T-cell (primary cell): ENCODE measurements around the gene USP17L15. TPM values are rescaled to one million over a fixed set of nuclear protein-coding genes. Genes with fewer than 3 reads are reported as not detected.
A peak's percentile ranks its signal among the peaks of the same experiment; 100 is the strongest.
"Not testable (repeated sequence)": the region's sequence is repeated elsewhere in the genome, so short reads cannot be mapped to it uniquely, and the experiment has no call there.

Experiments
- ATAC-seq, 4 experiments: fragments of 200-7000 bp in 3 of 4; fragments of 150-1000 bp in 1 of 4; cut with Tn5 transposase; replicated peaks in 1 of 4; 1 replicate in 3 of 4; 2 replicates in 1 of 4; pipeline ENCODE4 v1.10.0; 2021; ENCODE audit warnings: moderate library complexity in 3 of 4, mild to moderate bottlenecking in 2 of 4, moderate number of reproducible peaks in 1 of 4
- CTCF ChIA-PET, 2 donors: fragments of 300-600 bp; sonication (Branson Sonifier 250); formaldehyde crosslinking; loops; one replicate each; lab custom pipeline; 2022; ENCODE audit warnings: antibody characterized with exemption in 2 of 2; lab: Charles Lee
- POLR2A ChIA-PET, 2 donors: fragments of 300-600 bp; sonication (Branson Sonifier 250); formaldehyde crosslinking; loops; one replicate each; lab custom pipeline; 2022; ENCODE audit warnings: antibody characterized with exemption in 2 of 2; lab: Charles Lee
- DNase-seq, 35 experiments: peaks; one replicate each; pipeline versions ENCODE4 v3.0.0 to v3.0.0-alpha.2; 2013 to 2023
- H3K27ac ChIP-seq: one replicate; pipeline ENCODE4 v1.5.1; 2013; ENCODE audit warnings: low read length
- H3K27me3 ChIP-seq, 2 experiments: replicated peaks in 1 of 2; 1 replicate in 1 of 2; 2 replicates in 1 of 2; pipeline versions ENCODE4 v1.6.1 to v1.7.0; 2013; ENCODE audit warnings: low read length in 1 of 2, mixed read lengths in 1 of 2; ENCODE audit not compliant: control insufficient read depth in 2 of 2, insufficient read depth in 2 of 2; ENCODE audit errors: extremely low read depth in 1 of 2
- H3K36me3 ChIP-seq, 2 donors: 1 replicate in 1 of 2; 2 replicates in 1 of 2; pipeline versions ENCODE4 v1.6.1 to v1.7.0; 2013; ENCODE audit warnings: low read length in 1 of 2; ENCODE audit not compliant: control insufficient read depth in 2 of 2, insufficient read depth in 1 of 2; ENCODE audit errors: extremely low read depth in 1 of 2
- H3K4me1 ChIP-seq, 2 experiments: 1 replicate in 1 of 2; 2 replicates in 1 of 2; pipeline versions ENCODE4 v1.6.1 to v1.7.0; 2013; ENCODE audit warnings: low read length in 2 of 2, mixed read lengths in 1 of 2; ENCODE audit not compliant: insufficient read depth in 2 of 2, control insufficient read depth in 1 of 2; ENCODE audit errors: extremely low read depth in 1 of 2
- H3K4me3 ChIP-seq, 2 donors: 1 replicate in 1 of 2; 2 replicates in 1 of 2; pipeline versions ENCODE4 v1.5.1 to v1.7.0; 2013; ENCODE audit warnings: mild to moderate bottlenecking in 2 of 2, low read length in 1 of 2, moderate library complexity in 1 of 2; ENCODE audit not compliant: control insufficient read depth in 1 of 2; ENCODE audit errors: extremely low read depth in 1 of 2
- H3K9me3 ChIP-seq: 2 replicates; pipeline ENCODE4 v1.7.0; 2013
- H3K27ac Mint-ChIP-seq, 2 donors: one replicate each; pipeline ENCODE4 v1.8.0; 2020 to 2021; ENCODE audit warnings: mild to moderate bottlenecking in 2 of 2, mixed read lengths in 2 of 2
- H3K27me3 Mint-ChIP-seq, 2 donors: one replicate each; pipeline ENCODE4 v1.8.0; 2021 to 2022; ENCODE audit warnings: mixed read lengths in 2 of 2
- H3K36me3 Mint-ChIP-seq: one replicate; pipeline ENCODE4 v1.8.0; 2021; ENCODE audit warnings: mixed read lengths
- H3K4me1 Mint-ChIP-seq, 3 donors: one replicate each; pipeline ENCODE4 v1.8.0; 2020 to 2022; ENCODE audit warnings: mixed read lengths in 3 of 3, mild to moderate bottlenecking in 1 of 3
- H3K4me3 Mint-ChIP-seq, 3 donors: one replicate each; pipeline ENCODE4 v1.8.0; 2020 to 2022; ENCODE audit warnings: mild to moderate bottlenecking in 3 of 3, mixed read lengths in 3 of 3, moderate library complexity in 3 of 3
- H3K9me3 Mint-ChIP-seq, 3 donors: one replicate each; pipeline ENCODE4 v1.8.0; 2020 to 2022; ENCODE audit warnings: mixed read lengths in 3 of 3
- WGBS: methylation state at CpG from one replicate; pipeline ENCODE4 v1.1.5; 2013; ENCODE audit warnings: missing lambda C conversion rate; ENCODE audit not compliant: insufficient coverage; 5-methylcytosine and 5-hydroxymethylcytosine counted together
- total RNA-seq, 35 experiments: library from RNA in 6 of 35; stranded (reverse) in 6 of 35; fragments of 120-200 nt in 1 of 35; gene quantifications; one replicate each; pipeline versions ENCODE4 v1.2.1 to v1.2.4 and lab custom pipeline; 2013 to 2026

USP17L15 gene
- total RNA-seq, 5 donors from 2014 or later (not counting 1 experiment from before 2014, with no cell fraction given) = 0.20 TPM; not detected in 4

DNA sequence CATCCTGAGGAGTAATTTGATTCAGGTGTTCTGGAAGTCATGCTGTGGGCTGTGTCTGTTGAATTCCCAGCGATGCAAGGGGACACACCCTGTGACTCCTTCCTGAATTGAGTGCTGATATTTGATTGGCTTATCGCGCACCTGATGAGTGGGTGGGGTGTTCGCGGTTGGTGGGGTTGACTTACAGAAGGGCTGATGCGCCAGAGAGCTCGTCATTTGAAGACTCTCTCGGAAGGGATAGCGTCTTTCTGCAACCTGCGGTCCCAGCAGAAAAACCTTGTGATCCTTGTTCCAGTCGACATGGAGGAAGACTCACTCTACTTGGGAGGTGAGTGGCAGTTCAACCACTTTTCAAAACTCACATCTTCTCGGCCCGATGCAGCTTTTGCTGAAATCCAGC lies 28.4 kb downstream of the USP17L15 start, which contains the start of gene USP17L21:
Gene USP17L21 (plus strand): TSS at position 301 of the 400 bp plus-strand sequence. CDS start 0 bp downstream, at position 301.
- H3K4me3 ChIP-seq, H3K9me3 Mint-ChIP-seq, ATAC-seq, H3K4me3 Mint-ChIP-seq, H3K4me1 ChIP-seq, H3K27me3 ChIP-seq, H3K4me1 Mint-ChIP-seq, H3K36me3 ChIP-seq, H3K27ac ChIP-seq, H3K27ac Mint-ChIP-seq, H3K27me3 Mint-ChIP-seq, CTCF ChIA-PET, DNase-seq, H3K36me3 Mint-ChIP-seq, H3K9me3 ChIP-seq, POLR2A ChIA-PET: not testable (repeated sequence)
- WGBS = no CpG with 5 or more reads among the region's 13 CpGs

DNA sequence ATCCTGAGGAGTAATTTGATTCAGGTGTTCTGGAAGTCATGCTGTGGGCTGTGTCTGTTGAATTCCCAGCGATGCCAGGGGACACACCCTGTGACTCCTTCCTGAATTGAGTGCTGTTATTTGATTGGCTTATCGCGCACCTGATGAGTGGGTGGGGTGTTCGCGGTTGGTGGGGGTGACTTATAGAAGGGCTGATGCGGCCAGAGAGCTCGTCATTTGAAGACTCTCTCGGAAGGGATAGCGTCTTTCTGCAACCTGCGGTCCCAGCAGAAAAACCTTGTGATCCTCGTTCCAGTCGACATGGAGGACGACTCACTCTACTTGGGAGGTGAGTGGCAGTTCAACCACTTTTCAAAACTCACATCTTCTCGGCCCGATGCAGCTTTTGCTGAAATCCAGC lies 33.1 kb downstream of the USP17L15 start, which contains the start of gene USP17L22:
Gene USP17L22 (plus strand): TSS at position 301 of the 400 bp plus-strand sequence. CDS start 0 bp downstream, at position 301.
- H3K27me3 ChIP-seq, ATAC-seq, H3K27ac ChIP-seq, H3K4me3 Mint-ChIP-seq, H3K4me3 ChIP-seq, H3K36me3 Mint-ChIP-seq, H3K4me1 ChIP-seq, H3K4me1 Mint-ChIP-seq, CTCF ChIA-PET, H3K36me3 ChIP-seq, H3K9me3 Mint-ChIP-seq, H3K9me3 ChIP-seq, DNase-seq, POLR2A ChIA-PET, H3K27ac Mint-ChIP-seq, H3K27me3 Mint-ChIP-seq: not testable (repeated sequence)
- WGBS = no CpG with 5 or more reads among the region's 15 CpGs

DNA sequence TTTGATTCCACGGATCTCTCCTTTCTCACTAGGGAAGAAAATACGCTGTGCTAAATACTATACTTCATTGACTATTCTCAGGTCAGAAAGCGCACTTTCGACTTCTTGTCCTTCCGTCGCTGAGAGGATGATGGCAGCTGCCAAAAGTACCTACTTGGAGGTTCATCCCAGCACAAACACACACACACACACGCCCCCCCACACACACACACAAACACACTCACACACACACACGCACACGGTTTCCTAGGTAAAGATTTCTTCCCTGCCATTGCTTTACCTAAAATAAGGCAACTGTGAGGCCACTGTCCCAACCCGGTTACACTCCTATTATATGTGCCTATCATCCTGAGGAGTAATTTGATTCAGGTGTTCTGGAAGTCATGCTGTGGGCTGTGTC lies 37.5 kb downstream of the USP17L15 start:
- CTCF ChIA-PET, POLR2A ChIA-PET, H3K9me3 Mint-ChIP-seq, ATAC-seq, H3K4me3 ChIP-seq, H3K4me1 ChIP-seq, H3K4me3 Mint-ChIP-seq, H3K27ac ChIP-seq, H3K36me3 Mint-ChIP-seq, H3K4me1 Mint-ChIP-seq, H3K36me3 ChIP-seq, H3K27ac Mint-ChIP-seq, H3K27me3 ChIP-seq, H3K9me3 ChIP-seq, H3K27me3 Mint-ChIP-seq: not testable (repeated sequence)
- WGBS = no CpG with 5 or more reads among the region's 10 CpGs
- peak in 18 of 35 experiments; percentile 0 to 34 (median 8) for DNase-seq

Other genes starting within 250 kb of the USP17L15 start
- not detected for gene FAM90A26, start 64.0 kb upstream of the USP17L15 start, total RNA-seq
- not detected for gene USP17L10, start 23.7 kb upstream of the USP17L15 start, total RNA-seq
- not detected for gene USP17L11, start 19.0 kb upstream of the USP17L15 start, total RNA-seq
- not detected for gene USP17L12, start 14.2 kb upstream of the USP17L15 start, total RNA-seq
- not detected for gene USP17L13, start 9.5 kb upstream of the USP17L15 start, total RNA-seq
- not detected for gene USP17L17, start 9.5 kb downstream of the USP17L15 start, total RNA-seq
- gene USP17L18, start 14.2 kb downstream of the USP17L15 start, total RNA-seq = not detected
- not detected for gene USP17L19, start 19.0 kb downstream of the USP17L15 start, total RNA-seq
- not detected for gene USP17L20, start 23.7 kb downstream of the USP17L15 start, total RNA-seq
- not detected for gene USP17L21, start 28.5 kb downstream of the USP17L15 start, total RNA-seq
- gene USP17L22, start 33.2 kb downstream of the USP17L15 start, total RNA-seq = not detected
- not detected for gene USP17L24, start 90.8 kb downstream of the USP17L15 start, total RNA-seq
- not detected for gene USP17L25, start 95.5 kb downstream of the USP17L15 start, total RNA-seq
- gene USP17L26, start 100.3 kb downstream of the USP17L15 start, total RNA-seq = not detected
- gene USP17L5, start 105.0 kb downstream of the USP17L15 start, total RNA-seq = not detected
- not detected for gene USP17L27, start 109.8 kb downstream of the USP17L15 start, total RNA-seq
- not detected for gene USP17L28, start 114.5 kb downstream of the USP17L15 start, total RNA-seq
- not detected for gene USP17L29, start 119.3 kb downstream of the USP17L15 start, total RNA-seq
- not detected for gene USP17L30, start 128.7 kb downstream of the USP17L15 start, total RNA-seq
- gene DEFB131A, start 210.0 kb downstream of the USP17L15 start, total RNA-seq = not detected